Lower lobe of right lung (tissue), 2 donors: Measurements from ENCODE around the gene COL5A1. TPM values are rescaled to one million over a fixed set of nuclear protein-coding genes. Genes with fewer than 3 reads are reported as not detected.

ENCODE experiments used
- ATAC-seq, 2 donors: fragments of 200-7000 bp; cut with Tn5 transposase; one replicate each; pipeline ENCODE4 v1.9.1; 2020 to 2022; ENCODE audit warnings: mild to moderate bottlenecking in 2 of 2, moderate library complexity in 2 of 2
- DNase-seq: peaks from one replicate; pipeline ENCODE4 v3.0.0-alpha.2; 2020
- H3K27ac ChIP-seq: fragments of 200-600 bp; one replicate; pipeline ENCODE4 v1.8.0; 2022
- H3K27me3 ChIP-seq: fragments of 200-600 bp; one replicate; pipeline ENCODE4 v1.8.0; 2022; ENCODE audit warnings: low read depth
- H3K36me3 ChIP-seq: fragments of 200-600 bp; one replicate; pipeline ENCODE4 v1.8.0; 2022; ENCODE audit warnings: mild to moderate bottlenecking
- H3K4me1 ChIP-seq: fragments of 200-600 bp; one replicate; pipeline ENCODE4 v1.8.0; 2022
- H3K4me3 ChIP-seq: fragments of 200-600 bp; one replicate; pipeline ENCODE4 v1.8.0; 2022; ENCODE audit warnings: mild to moderate bottlenecking
- H3K9me3 ChIP-seq: fragments of 200-600 bp; one replicate; pipeline ENCODE4 v1.8.0; 2022
- intact Hi-C: fragments of 100-400 bp; cut with DNase I; formaldehyde crosslinking; loops from one replicate; pipeline ENCODE4 v1.11.0; 2022
- total RNA-seq: library from RNA; stranded (reverse); fragmentation: NEBNext Ultra II Directional; extraction: Animal tissue kit (Norgen Biotek cat#: 25700); gene quantifications from one replicate; pipeline ENCODE4 v1.2.1, GENCODE V29; 2021
- TF ChIP-seq, protein P1 (sequence below): fragments of 200-600 bp; IDR thresholded peaks from one replicate; pipeline ENCODE4 v1.8.0; 2022; ENCODE audit warnings: antibody characterized with exemption, mild to moderate bottlenecking
- donor health status: DM: no; HTN: yes; CAD: no; lungs with severe emphysema.

COL5A1 gene
- total RNA-seq, 1 donor from 2014 or later = 29.0 TPM

DNA sequence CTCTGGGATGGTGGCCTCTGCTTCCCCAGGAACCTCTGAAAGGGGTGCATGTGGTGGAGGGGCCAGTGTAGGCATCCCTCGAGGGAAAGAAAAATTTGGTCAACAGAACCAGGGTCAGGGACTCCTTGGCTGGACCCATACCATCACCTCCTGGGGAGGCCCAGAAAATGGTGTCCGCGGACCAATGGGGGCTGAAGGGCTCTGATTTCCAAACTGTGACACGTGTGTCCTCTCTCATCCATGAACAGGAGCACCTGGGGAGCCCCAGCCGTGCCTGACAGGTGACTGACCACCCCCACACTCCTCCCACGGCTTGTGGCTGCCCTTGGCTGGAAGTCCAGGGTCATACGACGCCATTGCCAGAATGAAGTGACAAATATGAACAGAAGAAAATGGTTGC is 242.9 kb downstream of the COL5A1 start:
- Histone ChIP-seq H3K27me3 (peaks cover 9% of the 10 kb centered on the region), H3K27ac (no peak overlapping the region), H3K9me3 (no peaks in the 10 kb centered on the region), H3K4me1 (no peaks in the 10 kb centered on the region), H3K36me3 (no peaks in the 10 kb centered on the region), H3K4me3 (no peak overlapping the region)
- intact Hi-C loops = no loop called here
- ATAC-seq = no peak
- TF ChIP-seq, protein P1, sequence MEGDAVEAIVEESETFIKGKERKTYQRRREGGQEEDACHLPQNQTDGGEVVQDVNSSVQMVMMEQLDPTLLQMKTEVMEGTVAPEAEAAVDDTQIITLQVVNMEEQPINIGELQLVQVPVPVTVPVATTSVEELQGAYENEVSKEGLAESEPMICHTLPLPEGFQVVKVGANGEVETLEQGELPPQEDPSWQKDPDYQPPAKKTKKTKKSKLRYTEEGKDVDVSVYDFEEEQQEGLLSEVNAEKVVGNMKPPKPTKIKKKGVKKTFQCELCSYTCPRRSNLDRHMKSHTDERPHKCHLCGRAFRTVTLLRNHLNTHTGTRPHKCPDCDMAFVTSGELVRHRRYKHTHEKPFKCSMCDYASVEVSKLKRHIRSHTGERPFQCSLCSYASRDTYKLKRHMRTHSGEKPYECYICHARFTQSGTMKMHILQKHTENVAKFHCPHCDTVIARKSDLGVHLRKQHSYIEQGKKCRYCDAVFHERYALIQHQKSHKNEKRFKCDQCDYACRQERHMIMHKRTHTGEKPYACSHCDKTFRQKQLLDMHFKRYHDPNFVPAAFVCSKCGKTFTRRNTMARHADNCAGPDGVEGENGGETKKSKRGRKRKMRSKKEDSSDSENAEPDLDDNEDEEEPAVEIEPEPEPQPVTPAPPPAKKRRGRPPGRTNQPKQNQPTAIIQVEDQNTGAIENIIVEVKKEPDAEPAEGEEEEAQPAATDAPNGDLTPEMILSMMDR = no peak
- no peak for DNase-seq

DNA sequence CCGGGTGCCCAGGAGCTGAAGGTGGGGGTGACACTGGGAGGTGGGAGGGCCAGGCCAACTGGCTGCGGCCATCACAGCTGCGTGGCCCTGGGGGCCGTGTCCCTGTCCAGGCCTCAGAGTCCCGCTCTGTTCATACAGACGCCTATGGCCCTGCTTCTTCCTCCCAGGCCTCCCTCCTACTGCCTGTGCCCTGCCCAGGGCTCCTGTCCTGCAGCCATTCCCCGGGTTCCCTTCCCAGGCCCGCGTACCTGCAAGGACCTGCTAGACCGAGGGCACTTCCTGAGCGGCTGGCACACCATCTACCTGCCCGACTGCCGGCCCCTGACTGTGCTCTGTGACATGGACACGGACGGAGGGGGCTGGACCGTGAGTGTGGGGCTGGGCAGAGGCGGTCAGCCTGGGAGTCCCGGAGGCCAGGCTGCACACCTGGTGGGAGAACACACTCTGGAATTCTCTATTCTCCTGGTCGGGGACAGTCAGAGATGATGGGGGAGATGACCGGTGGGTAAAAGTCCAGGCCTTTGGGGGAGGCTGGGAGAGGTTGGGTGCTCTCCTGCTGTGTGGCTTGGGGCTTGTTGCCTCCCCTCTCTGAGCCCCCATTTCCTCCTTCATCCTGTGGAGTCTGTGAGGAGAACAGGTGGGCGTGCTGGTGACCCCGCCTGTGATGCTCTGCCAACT is 243.5 kb downstream of the COL5A1 start:
- intact Hi-C loops = no loop called here
- H3K4me1 ChIP-seq = no peaks in the 10 kb centered on the region
- H3K4me3 ChIP-seq = no peak overlapping the region
- DNase-seq (no peak), ATAC-seq (no peak)
- H3K27me3 ChIP-seq = peaks cover 9% of the 10 kb centered on the region
- TF ChIP-seq, protein P1 = no peak
- no peaks in the 10 kb centered on the region for H3K36me3 ChIP-seq
- H3K27ac ChIP-seq = no peak overlapping the region
- H3K9me3 ChIP-seq = no peaks in the 10 kb centered on the region

DNA sequence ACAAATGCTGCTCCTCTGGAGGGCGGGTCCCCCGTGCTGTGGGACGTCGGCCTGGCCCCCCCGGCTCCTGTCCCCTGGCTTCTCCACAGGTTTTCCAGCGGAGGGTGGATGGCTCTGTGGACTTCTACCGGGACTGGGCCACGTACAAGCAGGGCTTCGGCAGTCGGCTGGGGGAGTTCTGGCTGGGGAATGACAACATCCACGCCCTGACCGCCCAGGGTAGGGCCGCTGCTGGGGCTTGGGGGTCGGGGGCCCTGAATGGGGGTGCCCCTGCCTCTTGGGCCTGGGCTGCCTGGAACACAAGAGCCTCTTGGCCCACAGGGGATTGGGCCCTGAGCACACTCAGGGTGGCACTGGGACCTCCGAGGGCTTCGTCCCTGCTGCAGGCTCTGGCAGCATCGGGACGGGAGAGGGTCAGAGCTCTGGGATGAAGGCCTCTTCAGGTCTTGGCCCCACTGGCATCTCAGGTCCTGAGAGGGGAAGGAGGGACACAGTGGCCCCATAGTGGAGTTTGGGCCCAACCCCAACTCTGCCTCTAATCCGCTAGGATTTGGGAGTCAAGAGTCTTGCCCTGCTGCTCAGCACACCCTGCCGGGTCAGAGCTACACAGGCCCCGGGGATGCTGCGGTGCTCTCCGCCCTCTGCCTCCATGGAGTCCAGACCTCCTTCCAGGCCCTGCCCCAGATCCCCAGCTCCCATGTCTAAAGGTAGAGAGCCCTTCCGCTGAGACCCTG is 244.2 kb downstream of the COL5A1 start:
- Histone ChIP-seq H3K9me3 (no peaks in the 10 kb centered on the region), H3K4me1 (no peaks in the 10 kb centered on the region), H3K36me3 (no peaks in the 10 kb centered on the region), H3K27ac (no peak overlapping the region), H3K27me3 (peaks cover 2% of the 10 kb centered on the region), H3K4me3 (no peak overlapping the region)
- intact Hi-C loops = no loop called here
- ATAC-seq = no peak
- TF ChIP-seq, protein P1 = no peak
- peak; percentile 20 for DNase-seq

DNA sequence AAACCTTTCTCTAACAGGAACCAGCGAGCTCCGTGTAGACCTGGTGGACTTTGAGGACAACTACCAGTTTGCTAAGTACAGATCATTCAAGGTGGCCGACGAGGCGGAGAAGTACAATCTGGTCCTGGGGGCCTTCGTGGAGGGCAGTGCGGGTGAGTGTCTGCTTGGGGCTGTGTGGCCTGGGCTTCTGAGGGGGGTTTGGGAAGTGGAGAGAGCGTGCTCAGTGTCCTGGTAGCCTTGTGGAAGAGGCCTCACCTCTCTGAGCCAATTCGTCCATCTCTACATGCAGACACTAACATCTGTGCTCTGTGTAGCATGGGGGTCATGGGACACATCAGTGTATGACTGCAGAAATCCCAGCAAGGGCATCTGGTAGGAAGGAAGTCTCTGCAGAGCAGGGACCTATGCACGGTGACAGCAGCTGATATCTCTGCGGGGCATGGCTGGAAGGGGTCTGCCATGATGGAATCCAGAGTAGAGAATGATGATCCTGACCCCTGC is 244.9 kb downstream of the COL5A1 start:
- H3K4me3 ChIP-seq = no peak overlapping the region
- ATAC-seq (no peak), DNase-seq (peak; percentile 24)
- H3K27me3 ChIP-seq = no peaks in the 10 kb centered on the region
- H3K27ac ChIP-seq = no peak overlapping the region
- intact Hi-C loops = no loop called here
- peaks cover 2% of the 10 kb centered on the region for H3K4me1 ChIP-seq
- H3K36me3 ChIP-seq = no peaks in the 10 kb centered on the region
- H3K9me3 ChIP-seq = no peaks in the 10 kb centered on the region
- TF ChIP-seq, protein P1 = no peak

DNA sequence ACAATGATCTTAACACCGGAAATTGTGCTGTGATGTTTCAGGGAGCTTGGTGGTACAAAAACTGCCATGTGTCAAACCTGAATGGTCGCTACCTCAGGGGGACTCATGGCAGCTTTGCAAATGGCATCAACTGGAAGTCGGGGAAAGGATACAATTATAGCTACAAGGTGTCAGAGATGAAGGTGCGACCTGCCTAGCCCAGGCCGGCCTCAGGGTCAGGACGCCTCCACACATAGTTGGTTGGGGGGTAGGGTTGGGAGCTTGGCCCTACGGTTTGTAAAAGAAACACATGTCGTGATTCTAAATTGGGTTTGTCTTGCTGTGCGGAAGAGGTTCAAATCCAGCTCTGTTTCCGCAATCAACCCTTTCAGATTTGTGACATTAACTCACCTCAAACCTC is 245.6 kb downstream of the COL5A1 start:
- Histone ChIP-seq H3K36me3 (no peaks in the 10 kb centered on the region), H3K27me3 (no peaks in the 10 kb centered on the region), H3K27ac (no peak overlapping the region), H3K4me3 (no peak overlapping the region), H3K9me3 (no peaks in the 10 kb centered on the region), H3K4me1 (peaks cover 4% of the 10 kb centered on the region)
- TF ChIP-seq, protein P1 = no peak
- DNase-seq (peak; percentile 20), ATAC-seq (no peak)
- intact Hi-C loops = no loop called here
